ENCODE measurements around the gene INSR.
A peak's percentile ranks its signal among the peaks of the same experiment; 100 is the strongest.
"Not testable (repeated sequence)": the region's sequence is repeated elsewhere in the genome, so short reads cannot be mapped to it uniquely, and the experiment has no call there.

Gene INSR

GRCh38 chr19:7224209-7224686, 70.0 kb downstream of the INSR start:
- no peak for DNase-seq (ENCODE audit: low read depth)

- DNase-seq (ENCODE audit: low read depth): no peak
Observed at GRCh38 chr19:7223429-7223828, 70.8 kb downstream of the INSR start.

- no peak for DNase-seq (ENCODE audit: low read depth)
Observed at GRCh38 chr19:7219056-7219455, 75.2 kb downstream of the INSR start.

- no peak for DNase-seq (ENCODE audit: low read depth)
Observed at GRCh38 chr19:7217861-7218260, 76.4 kb downstream of the INSR start.

GRCh38 chr19:7216373-7216902, 77.8 kb downstream of the INSR start:
- no peak for DNase-seq (ENCODE audit: low read depth)

- DNase-seq (ENCODE audit: low read depth): no peak
Observed at GRCh38 chr19:7215176-7215575, 79.0 kb downstream of the INSR start.

- DNase-seq (ENCODE audit: low read depth): no peak
Observed at GRCh38 chr19:7214324-7215089, 79.7 kb downstream of the INSR start.

- no peak for DNase-seq (ENCODE audit: low read depth)
Observed at GRCh38 chr19:7213628-7214323, 80.4 kb downstream of the INSR start.

GRCh38 chr19:7211191-7211951, 82.8 kb downstream of the INSR start:
- no peak for DNase-seq (ENCODE audit: low read depth)

GRCh38 chr19:7210359-7210758, 83.9 kb downstream of the INSR start:
- DNase-seq (ENCODE audit: low read depth): no peak

- not testable (repeated sequence) for DNase-seq (ENCODE audit: low read depth)
Observed at GRCh38 chr19:7209597-7210325, 84.5 kb downstream of the INSR start.

GRCh38 chr19:7209036-7209435, 85.2 kb downstream of the INSR start:
- DNase-seq (ENCODE audit: low read depth): not testable (repeated sequence)

GRCh38 chr19:7203332-7203731, 90.9 kb downstream of the INSR start:
- DNase-seq (ENCODE audit: low read depth): no peak

- no peak for DNase-seq (ENCODE audit: low read depth)
Observed at GRCh38 chr19:7202888-7203287, 91.3 kb downstream of the INSR start.

- DNase-seq (ENCODE audit: low read depth): no peak
Observed at GRCh38 chr19:7200736-7201135, 93.5 kb downstream of the INSR start.

GRCh38 chr19:7199613-7200533, 94.3 kb downstream of the INSR start:
- no peak for DNase-seq (ENCODE audit: low read depth)

GRCh38 chr19:7197760-7198696, 96.2 kb downstream of the INSR start:
- peak; percentile 84 for DNase-seq (ENCODE audit: low read depth)

- DNase-seq (ENCODE audit: low read depth): peak; percentile 71
Observed at GRCh38 chr19:7197119-7197759, 97.0 kb downstream of the INSR start.

GRCh38 chr19:7196763-7197118, 97.5 kb downstream of the INSR start:
- DNase-seq (ENCODE audit: low read depth): no peak

All from T follicular helper cell (primary cell).